ENCODE data around the gene EPB41L5. TPM values are rescaled to one million over a fixed set of nuclear protein-coding genes. Genes with fewer than 3 reads are reported as not detected.

Gene EPB41L5
- total RNA-seq, 6 experiments from 2014 or later = 27.1 to 54.1 (median 43.3) TPM

DNA sequence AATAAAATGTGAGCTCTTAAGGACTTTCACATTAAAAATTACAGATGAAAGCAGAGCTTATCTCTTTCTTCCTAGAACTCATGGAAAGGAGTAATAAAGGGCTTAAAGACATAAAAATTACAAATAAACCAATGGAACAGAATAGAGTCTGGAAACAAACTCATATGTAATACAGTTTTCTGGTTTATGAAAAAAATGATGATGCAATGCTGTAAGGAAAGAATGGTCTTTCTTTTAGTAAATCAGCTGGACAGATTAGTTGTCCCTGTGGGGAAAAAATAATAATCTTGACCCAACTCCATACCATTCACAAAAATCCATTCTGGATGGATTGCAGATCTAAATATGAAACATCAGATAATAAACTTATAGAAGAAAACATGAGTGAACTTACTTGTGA lies 156.1 kb downstream of the EPB41L5 start:
- TF ChIP-seq, protein P1, sequence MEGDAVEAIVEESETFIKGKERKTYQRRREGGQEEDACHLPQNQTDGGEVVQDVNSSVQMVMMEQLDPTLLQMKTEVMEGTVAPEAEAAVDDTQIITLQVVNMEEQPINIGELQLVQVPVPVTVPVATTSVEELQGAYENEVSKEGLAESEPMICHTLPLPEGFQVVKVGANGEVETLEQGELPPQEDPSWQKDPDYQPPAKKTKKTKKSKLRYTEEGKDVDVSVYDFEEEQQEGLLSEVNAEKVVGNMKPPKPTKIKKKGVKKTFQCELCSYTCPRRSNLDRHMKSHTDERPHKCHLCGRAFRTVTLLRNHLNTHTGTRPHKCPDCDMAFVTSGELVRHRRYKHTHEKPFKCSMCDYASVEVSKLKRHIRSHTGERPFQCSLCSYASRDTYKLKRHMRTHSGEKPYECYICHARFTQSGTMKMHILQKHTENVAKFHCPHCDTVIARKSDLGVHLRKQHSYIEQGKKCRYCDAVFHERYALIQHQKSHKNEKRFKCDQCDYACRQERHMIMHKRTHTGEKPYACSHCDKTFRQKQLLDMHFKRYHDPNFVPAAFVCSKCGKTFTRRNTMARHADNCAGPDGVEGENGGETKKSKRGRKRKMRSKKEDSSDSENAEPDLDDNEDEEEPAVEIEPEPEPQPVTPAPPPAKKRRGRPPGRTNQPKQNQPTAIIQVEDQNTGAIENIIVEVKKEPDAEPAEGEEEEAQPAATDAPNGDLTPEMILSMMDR (IDR thresholded peaks at IDR 0.05) = no peak
- TF ChIP-seq POLR2A (IDR thresholded peaks at IDR 0.05) = no peak
- no peak overlapping the region for H3K27ac ChIP-seq
- no peak for ATAC-seq
- no peak overlapping the region for H3K4me3 ChIP-seq
- no peaks in the 10 kb centered on the region for H3K27me3 ChIP-seq
- no peaks in the 10 kb centered on the region for H3K4me1 ChIP-seq
- H3K9me3 ChIP-seq = no peaks in the 10 kb centered on the region
- intact Hi-C loops (cut with DNase I) = no loop called here
- H3K36me3 ChIP-seq = peaks cover 0 to 42% (median 11%) of the 10 kb centered on the region in 4 donors
- DNase-seq = no peak

DNA sequence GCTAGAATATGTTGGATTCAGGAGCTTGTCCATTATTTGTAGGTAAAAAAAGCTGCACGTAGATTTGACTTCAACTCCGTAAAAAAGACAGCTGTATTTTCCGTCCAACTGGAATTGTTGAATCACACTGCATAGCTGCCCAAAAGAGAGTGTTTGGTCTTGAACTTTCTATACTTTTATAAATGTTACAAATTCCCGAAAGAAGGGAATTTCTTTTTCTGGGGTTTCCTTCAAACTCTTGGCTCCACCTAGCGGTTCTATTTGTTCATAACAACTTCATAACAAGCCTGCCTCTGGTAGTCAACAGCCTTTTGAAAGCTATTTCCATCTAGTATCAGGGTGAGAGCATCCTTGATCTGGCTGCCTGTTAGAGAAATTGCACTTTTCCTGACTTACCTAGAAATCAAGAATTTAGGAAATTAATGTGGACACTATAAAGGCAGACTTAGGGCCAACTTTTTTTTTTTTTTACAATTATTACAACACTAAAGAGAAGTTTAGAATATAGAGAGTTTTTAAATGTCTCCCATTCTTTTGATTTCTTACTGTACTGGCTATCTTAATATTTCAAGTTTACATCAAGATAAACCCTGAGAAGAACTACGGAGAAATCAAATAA lies 162.2 kb downstream of the EPB41L5 start:
- 37% methylated on average over 6 of the region's 6 CpGs for WGBS (ENCODE audit: insufficient coverage, low coverage, low lambda C conversion rate, missing lambda C conversion rate)
- Histone ChIP-seq H3K27ac (no peak overlapping the region), H3K9me3 (no peaks in the 10 kb centered on the region), H3K36me3 (peaks cover 0 to 36% (median 4%) of the 10 kb centered on the region in 4 donors), H3K27me3 (no peaks in the 10 kb centered on the region), H3K4me3 (no peak overlapping the region), H3K4me1 (no peaks in the 10 kb centered on the region)
- peak; percentile 61 to 73 (median 66) for ATAC-seq
- intact Hi-C loops (cut with DNase I) = no loop called here
- DNase-seq = no peak
- TF ChIP-seq POLR2A (IDR thresholded peaks at IDR 0.05) = no peak
- TF ChIP-seq, protein P1 (IDR thresholded peaks at IDR 0.05) = peak; percentile 67 to 76 (median 74)

DNA sequence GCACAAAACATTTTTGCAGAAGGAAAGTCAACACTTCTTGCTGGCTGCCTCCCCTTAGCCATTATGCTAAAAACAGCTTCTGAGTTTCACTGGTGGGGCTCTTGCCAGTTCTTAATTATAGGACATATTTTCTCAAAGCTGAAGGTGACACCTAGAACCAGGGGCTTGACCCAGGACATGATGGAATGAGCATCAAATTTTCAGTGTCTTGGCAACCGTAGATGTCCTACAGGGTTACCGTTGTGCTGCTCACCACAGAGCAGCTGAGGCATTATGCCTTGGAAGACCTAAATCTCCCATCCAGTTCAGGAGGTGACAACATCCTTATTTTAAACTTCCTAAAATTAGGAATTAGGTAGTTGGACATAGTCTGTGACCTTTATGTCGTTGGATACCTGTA lies 163.6 kb downstream of the EPB41L5 start:
- WGBS (ENCODE audit: insufficient coverage, low coverage, low lambda C conversion rate, missing lambda C conversion rate) = 36% methylated on average over 3 of the region's 3 CpGs
- Histone ChIP-seq H3K27ac (no peak overlapping the region), H3K9me3 (no peaks in the 10 kb centered on the region), H3K27me3 (no peaks in the 10 kb centered on the region), H3K4me3 (no peak overlapping the region), H3K36me3 (peaks cover 0 to 31% (median 2%) of the 10 kb centered on the region in 4 donors), H3K4me1 (no peaks in the 10 kb centered on the region)
- DNase-seq (no peak), ATAC-seq (no peak)
- no peak for TF ChIP-seq POLR2A (IDR thresholded peaks at IDR 0.05)
- TF ChIP-seq, protein P1 (IDR thresholded peaks at IDR 0.05) = no peak
- intact Hi-C loops (cut with DNase I) = no loop called here

DNA sequence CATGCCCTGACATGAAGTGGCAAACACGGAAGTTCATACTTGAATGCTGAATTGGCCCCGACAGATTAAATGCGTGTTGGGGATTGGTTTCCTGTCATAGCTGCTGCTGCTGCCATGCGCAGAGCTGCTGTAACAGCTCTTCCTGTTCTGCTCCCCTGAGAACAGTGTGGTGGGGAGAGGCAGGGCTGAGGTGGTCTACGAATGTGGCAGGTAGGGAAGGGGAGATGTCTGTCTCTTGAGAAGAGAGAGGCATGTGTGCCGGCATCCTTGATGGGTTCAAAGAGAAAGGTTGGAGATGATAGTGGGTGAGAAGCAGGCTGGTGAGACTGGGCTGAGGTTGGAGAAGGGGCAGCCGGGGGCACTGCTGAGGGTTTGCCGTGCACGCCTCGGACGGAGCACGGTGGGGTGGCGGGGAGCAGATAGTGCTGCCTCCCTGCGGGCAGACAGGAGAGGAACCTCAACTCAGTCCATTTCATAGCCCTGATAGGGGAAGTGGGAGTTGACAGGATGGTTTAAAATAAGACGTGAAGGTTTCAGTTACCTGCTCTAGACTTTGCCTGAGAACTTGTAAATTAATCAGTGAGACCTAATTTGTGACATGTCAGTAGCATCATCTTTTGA lies 164.2 kb downstream of the EPB41L5 start:
- Histone ChIP-seq H3K9me3 (no peaks in the 10 kb centered on the region), H3K4me3 (peak overlapping the region in 2 of 3 donors; percentile 1 to 15), H3K27me3 (no peaks in the 10 kb centered on the region), H3K4me1 (no peaks in the 10 kb centered on the region), H3K27ac (no peak overlapping the region), H3K36me3 (peaks cover 0 to 31% (median 2%) of the 10 kb centered on the region in 4 donors)
- ATAC-seq (peak; percentile 64 to 83 (median 80)), DNase-seq (peak in 2 of 3 donors; percentile 48 to 69)
- TF ChIP-seq POLR2A (IDR thresholded peaks at IDR 0.05) = peak; percentile 25
- TF ChIP-seq, protein P1 (IDR thresholded peaks at IDR 0.05) = peak in 2 of 4 donors; percentile 17 to 19
- 52% methylated on average over 15 of the region's 15 CpGs for WGBS (ENCODE audit: insufficient coverage, low coverage, low lambda C conversion rate, missing lambda C conversion rate)
- intact Hi-C loops (cut with DNase I) = no loop called here

Measured in right lobe of liver (tissue), 6 donors.